B cell (primary cell): Measurements from ENCODE around the gene AQP9. TPM values are rescaled to one million over a fixed set of nuclear protein-coding genes. Genes with fewer than 3 reads are reported as not detected.
A peak's percentile ranks its signal among the peaks of the same experiment; 100 is the strongest.

Experiments used
- ATAC-seq: fragments of 200-7000 bp; cut with Tn5 transposase; one replicate; pipeline ENCODE4 v1.10.0; 2021; ENCODE audit warnings: low read depth, mild to moderate bottlenecking, moderate number of reproducible peaks, moderate library complexity
- CTCF ChIA-PET: fragments of 350-600 bp; sonication (Branson Sonifier 250); formaldehyde crosslinking; loops from one replicate; lab custom pipeline; 2021; ENCODE audit warnings: antibody characterized with exemption, inconsistent platforms; lab: Charles Lee
- POLR2A ChIA-PET: fragments of 350-600 bp; sonication (Branson Sonifier 250); formaldehyde crosslinking; loops from one replicate; lab custom pipeline; 2021; ENCODE audit warnings: antibody characterized with exemption; lab: Charles Lee
- DNase-seq: peaks from one replicate; pipeline ENCODE4 v3.0.0; 2013
- H2AFZ ChIP-seq: 2 replicates; pipeline ENCODE4 v1.6.1; 2012; ENCODE audit warnings: mild to moderate bottlenecking, low read depth, low read length; ENCODE audit not compliant: insufficient read depth, poor library complexity, severe bottlenecking
- H3K27ac ChIP-seq, 2 donors: 1 replicate in 1 of 2; 2 replicates in 1 of 2; pipeline ENCODE4 v1.5.1; 2012 to 2013; ENCODE audit warnings: low read length in 2 of 2, mild to moderate bottlenecking in 2 of 2, moderate library complexity in 1 of 2
- H3K27me3 ChIP-seq, 4 experiments: fragments of 200-600 bp in 1 of 4; sonication (generic) in 1 of 4; replicated peaks in 1 of 4; 1 replicate in 2 of 4; 2 replicates in 2 of 4; pipeline versions ENCODE4 v1.6.1 to v1.7.0; 2013 to 2016; ENCODE audit warnings: low read length in 3 of 4, mild to moderate bottlenecking in 2 of 4, mixed read lengths in 1 of 4, moderate library complexity in 1 of 4; ENCODE audit not compliant: insufficient read depth in 4 of 4, control insufficient read depth in 3 of 4; ENCODE audit errors: control extremely low read depth in 1 of 4
- H3K36me3 ChIP-seq, 2 experiments: replicated peaks in 1 of 2; 1 replicate in 1 of 2; 2 replicates in 1 of 2; pipeline versions ENCODE4 v1.6.1 to v1.7.1; 2013; ENCODE audit warnings: low read length in 1 of 2; ENCODE audit not compliant: insufficient read depth in 2 of 2, control insufficient read depth in 1 of 2; ENCODE audit errors: control extremely low read depth in 1 of 2, extremely low read depth in 1 of 2
- H3K4me1 ChIP-seq, 2 donors: fragments of 200-600 bp in 1 of 2; sonication (generic) in 1 of 2; 1 replicate in 1 of 2; 2 replicates in 1 of 2; pipeline versions ENCODE4 v1.5.1 to v1.6.1; 2013 to 2017; ENCODE audit warnings: low read length in 2 of 2; ENCODE audit not compliant: control insufficient read depth in 2 of 2, insufficient read depth in 2 of 2
- H3K4me2 ChIP-seq: replicated peaks from 2 replicates; pipeline ENCODE3; 2012; ENCODE audit warnings: mild to moderate bottlenecking, low read depth, low read length; ENCODE audit not compliant: poor library complexity, severe bottlenecking
- H3K4me3 ChIP-seq, 5 experiments: fragments of 200-600 bp in 1 of 5; sonication (generic) in 1 of 5; 1 replicate in 3 of 5; 2 replicates in 2 of 5; pipeline versions ENCODE4 v1.5.1 to v1.7.0; 2011 to 2016; ENCODE audit warnings: low read length in 4 of 5, mild to moderate bottlenecking in 4 of 5, low read depth in 2 of 5, control low read depth in 1 of 5, moderate library complexity in 1 of 5; ENCODE audit not compliant: insufficient read depth in 1 of 5; ENCODE audit errors: control extremely low read depth in 1 of 5, extremely low read depth in 1 of 5
- H3K79me2 ChIP-seq: fragments of 200-600 bp; sonication (generic); one replicate; pipeline ENCODE4 v1.6.0; 2016; ENCODE audit warnings: low read length; ENCODE audit not compliant: control insufficient read depth, insufficient read depth
- H3K9ac ChIP-seq: fragments of 200-600 bp; sonication (generic); 2 replicates; pipeline ENCODE4 v1.6.1; 2017; ENCODE audit warnings: mild to moderate bottlenecking, low read length, moderate library complexity
- H3K9me3 ChIP-seq, 3 donors: one replicate each; pipeline versions ENCODE4 v1.6.1 to v1.7.1; 2013; ENCODE audit warnings: low read length in 2 of 3; ENCODE audit not compliant: control insufficient read depth in 2 of 3, insufficient read depth in 1 of 3; ENCODE audit errors: control extremely low read depth in 1 of 3
- H4K20me1 ChIP-seq: 2 replicates; pipeline ENCODE4 v1.6.0; 2012; ENCODE audit warnings: mild to moderate bottlenecking, low read length; ENCODE audit not compliant: insufficient read depth, control insufficient read depth, poor library complexity, severe bottlenecking
- H3K27ac Mint-ChIP-seq: one replicate; pipeline ENCODE4 v1.8.0; 2021; ENCODE audit warnings: mixed read lengths
- H3K27me3 Mint-ChIP-seq: one replicate; pipeline ENCODE4 v1.8.0; 2021; ENCODE audit warnings: mixed read lengths
- H3K4me1 Mint-ChIP-seq: one replicate; pipeline ENCODE4 v1.8.0; 2021; ENCODE audit warnings: mixed read lengths
- H3K4me3 Mint-ChIP-seq: one replicate; pipeline ENCODE4 v1.8.0; 2021; ENCODE audit warnings: mixed read lengths
- H3K9me3 Mint-ChIP-seq: one replicate; pipeline ENCODE4 v1.8.0; 2022; ENCODE audit warnings: mixed read lengths; ENCODE audit not compliant: insufficient read depth
- EZH2 ChIP-seq: IDR thresholded peaks from 2 replicates; pipeline ENCODE4 v1.6.1; 2012; ENCODE audit warnings: borderline replicate concordance, low read depth, mild to moderate bottlenecking, moderate library complexity, low read length; ENCODE audit not compliant: insufficient read depth, poor library complexity, severe bottlenecking
- WGBS: methylation state at CpG from one replicate; pipeline ENCODE4 v1.1.5; 2013; ENCODE audit warnings: missing lambda C conversion rate; ENCODE audit not compliant: insufficient coverage; 5-methylcytosine and 5-hydroxymethylcytosine counted together
- intact Hi-C: fragments of 100-400 bp; cut with micrococcal nuclease; formaldehyde crosslinking; loops from one replicate; pipeline ENCODE4 v1.10.0; 2022
- polyA plus RNA-seq: library from polyadenylated mRNA; depleted of rRNA; stranded (reverse); fragments of >200 nt; gene quantifications from 2 replicates; pipeline ENCODE4 v1.2.3, GENCODE V29; 2012
- total RNA-seq, 2 donors: library from RNA; stranded (reverse); fragments of 120-200 nt in 1 of 2; gene quantifications; 1 replicate in 1 of 2; 2 replicates in 1 of 2; pipeline versions ENCODE4 v1.2.3 to v1.2.4, GENCODE V29; 2013 to 2022
- TF ChIP-seq, protein P1 (sequence below): fragments of 200-600 bp; IDR thresholded peaks from one replicate; pipeline ENCODE4 v1.8.0; 2022; ENCODE audit warnings: antibody characterized with exemption, mild to moderate bottlenecking

The AQP9 gene
- total and polyA plus RNA-seq, 2 donors (not counting 1 experiment from before 2014, with no cell fraction given), result 0.10 TPM; not detected in 1

GRCh38 chr15:58227706-58228543 lies 89.7 kb downstream of the AQP9 start:
- no CpG with 5 or more reads among the region's 8 CpGs for WGBS
- intact Hi-C loops, result loop anchor here (5.0 kb wide), 1 partner anchor 529 kb away; no protein-coding TSS in a partner anchor
- ATAC-seq, result no peak
- no peaks in the 10 kb centered on the region for H3K27me3 ChIP-seq
- H2AFZ ChIP-seq, result no peak overlapping the region
- Mint-ChIP-seq H3K4me1 (no peaks in the 10 kb centered on the region), H3K27me3 (peaks cover 34% of the 10 kb centered on the region), H3K4me3 (no peak overlapping the region), H3K9me3 (no peaks in the 10 kb centered on the region), H3K27ac (no peak overlapping the region)
- no peak overlapping the region for H3K4me3 ChIP-seq
- no peak for TF ChIP-seq EZH2
- TF ChIP-seq, protein P1, sequence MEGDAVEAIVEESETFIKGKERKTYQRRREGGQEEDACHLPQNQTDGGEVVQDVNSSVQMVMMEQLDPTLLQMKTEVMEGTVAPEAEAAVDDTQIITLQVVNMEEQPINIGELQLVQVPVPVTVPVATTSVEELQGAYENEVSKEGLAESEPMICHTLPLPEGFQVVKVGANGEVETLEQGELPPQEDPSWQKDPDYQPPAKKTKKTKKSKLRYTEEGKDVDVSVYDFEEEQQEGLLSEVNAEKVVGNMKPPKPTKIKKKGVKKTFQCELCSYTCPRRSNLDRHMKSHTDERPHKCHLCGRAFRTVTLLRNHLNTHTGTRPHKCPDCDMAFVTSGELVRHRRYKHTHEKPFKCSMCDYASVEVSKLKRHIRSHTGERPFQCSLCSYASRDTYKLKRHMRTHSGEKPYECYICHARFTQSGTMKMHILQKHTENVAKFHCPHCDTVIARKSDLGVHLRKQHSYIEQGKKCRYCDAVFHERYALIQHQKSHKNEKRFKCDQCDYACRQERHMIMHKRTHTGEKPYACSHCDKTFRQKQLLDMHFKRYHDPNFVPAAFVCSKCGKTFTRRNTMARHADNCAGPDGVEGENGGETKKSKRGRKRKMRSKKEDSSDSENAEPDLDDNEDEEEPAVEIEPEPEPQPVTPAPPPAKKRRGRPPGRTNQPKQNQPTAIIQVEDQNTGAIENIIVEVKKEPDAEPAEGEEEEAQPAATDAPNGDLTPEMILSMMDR, result peak; percentile 58
- no peak overlapping the region for H3K9ac ChIP-seq
- DNase-seq, result peak; percentile 42
- no peaks in the 10 kb centered on the region for H3K36me3 ChIP-seq
- H3K4me1 ChIP-seq, result no peaks in the 10 kb centered on the region
- no peak overlapping the region for H3K4me2 ChIP-seq
- no peaks in the 10 kb centered on the region for H4K20me1 ChIP-seq
- no peaks in the 10 kb centered on the region for H3K9me3 ChIP-seq
- CTCF ChIA-PET, result interaction anchor here (0.9 to 2.2 kb wide), 5 partner anchors 531 to 1305 kb away, joined by 3 to 12 read pairs (median 3); no protein-coding TSS in a partner anchor
- no peaks in the 10 kb centered on the region for H3K79me2 ChIP-seq
- H3K27ac ChIP-seq, result no peak overlapping the region
- POLR2A ChIA-PET, result no interaction called here

GRCh38 chr15:58228718-58229117 lies 90.5 kb downstream of the AQP9 start:
- no peak for DNase-seq
- H3K4me2 ChIP-seq, result no peak overlapping the region
- no peak overlapping the region for H3K4me3 Mint-ChIP-seq

More at GRCh38 chr15:58228718-58229117, 90.5 kb downstream of the AQP9 start:
- H4K20me1 ChIP-seq, result no peaks in the 10 kb centered on the region
- no peaks in the 10 kb centered on the region for H3K4me1 Mint-ChIP-seq
- H3K36me3 ChIP-seq, result no peaks in the 10 kb centered on the region
- no peaks in the 10 kb centered on the region for H3K9me3 Mint-ChIP-seq
- POLR2A ChIA-PET, result no interaction called here
- H3K4me3 ChIP-seq, result no peak overlapping the region
- ATAC-seq, result no peak
- no peak overlapping the region for H3K27ac ChIP-seq
- H3K27ac Mint-ChIP-seq, result no peak overlapping the region
- H3K79me2 ChIP-seq, result no peaks in the 10 kb centered on the region
- WGBS, result no CpG with 5 or more reads among the region's 1 CpG
- intact Hi-C loops, result loop anchor here (5.0 kb wide), 1 partner anchor 529 kb away; no protein-coding TSS in a partner anchor
- H3K27me3 ChIP-seq, result no peaks in the 10 kb centered on the region
- peaks cover 34% of the 10 kb centered on the region for H3K27me3 Mint-ChIP-seq
- no peak for TF ChIP-seq EZH2
- TF ChIP-seq, protein P1, result no peak
- H3K9ac ChIP-seq, result no peak overlapping the region
- CTCF ChIA-PET, result interaction anchor here (0.9 to 1.6 kb wide), 2 partner anchors 1272 to 1278 kb away, joined by 3 to 5 read pairs; no protein-coding TSS in a partner anchor
- no peak overlapping the region for H2AFZ ChIP-seq
- H3K9me3 ChIP-seq, result no peaks in the 10 kb centered on the region
- no peaks in the 10 kb centered on the region for H3K4me1 ChIP-seq
